HG03442 (cell line): ENCODE data around the gene GPATCH4.
"Not testable (repeated sequence)": the region's sequence is repeated elsewhere in the genome, so short reads cannot be mapped to it uniquely, and the experiment has no call there.

Experiments used
- ATAC-seq: cut with Tn5 transposase; IDR thresholded peaks from one replicate; pipeline ENCODE4 v1.9.1; 2021; ENCODE audit warnings: mild to moderate bottlenecking, moderate library complexity; ENCODE audit not compliant: unreplicated experiment

Gene GPATCH4

GRCh38 chr1:156581661-156582387 is 19.5 kb downstream of the GPATCH4 start:
- ATAC-seq: no peak

DNA sequence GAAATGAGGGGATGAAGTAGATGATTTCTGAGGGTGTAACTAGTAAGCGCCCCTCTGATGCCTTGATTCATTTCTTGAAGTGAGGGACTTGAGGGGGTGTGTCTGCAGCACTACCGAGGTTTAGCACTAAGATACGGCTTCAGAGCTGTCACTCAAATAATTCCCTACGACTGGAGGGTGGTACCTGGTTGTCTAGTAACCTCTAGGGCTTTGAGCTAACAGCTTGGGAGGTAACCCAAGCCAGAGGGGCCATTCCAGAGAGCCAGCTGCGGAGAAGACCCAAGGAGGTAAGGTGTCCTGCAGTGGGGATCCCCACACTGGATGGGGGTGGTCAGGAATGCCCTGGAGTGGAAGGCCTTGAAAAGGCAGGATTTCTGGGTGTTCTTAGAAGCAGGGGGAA is 21.8 kb downstream of the GPATCH4 start, which contains the start of gene TTC24:
Gene TTC24, plus strand, starts transcription at position 252 of the 400 bp plus-strand sequence. CDS start 1,642 bp downstream, outside the sequence.
- ATAC-seq: no peak

- ATAC-seq: no peak
These were observed 23.2 kb downstream of the GPATCH4 start for GRCh38 chr1:156578055-156578454.

- ATAC-seq: no peak
These were observed 23.7 kb downstream of the GPATCH4 start for GRCh38 chr1:156577550-156577949.

DNA sequence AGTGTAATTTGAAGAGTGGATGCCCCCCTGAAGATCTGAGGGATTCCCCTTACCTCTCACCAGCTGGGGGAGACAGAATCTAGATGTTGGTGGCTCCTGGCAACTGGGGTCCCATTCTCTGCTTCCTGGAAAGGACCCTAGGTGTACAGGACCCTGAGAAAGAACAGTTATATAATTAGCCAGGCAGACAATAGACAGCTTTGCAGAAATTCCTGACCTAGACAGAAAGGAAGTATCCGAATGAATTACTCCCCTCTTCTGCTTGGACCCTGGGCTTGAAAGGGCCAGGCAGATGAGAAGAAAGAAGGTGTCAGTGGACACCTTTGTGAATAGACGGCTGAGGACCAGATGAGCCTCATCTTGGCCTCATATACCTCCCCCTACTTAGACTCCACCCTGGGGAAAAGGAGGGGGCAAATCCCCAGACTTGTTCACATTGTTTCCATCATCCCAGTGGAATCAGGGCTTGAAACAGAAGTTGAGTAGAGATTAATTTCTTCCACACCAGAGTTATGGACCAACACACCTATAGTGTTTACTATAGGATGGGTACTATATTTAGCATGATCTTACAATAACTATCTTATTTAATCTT is 27.1 kb downstream of the GPATCH4 start:
- no peak for ATAC-seq

DNA sequence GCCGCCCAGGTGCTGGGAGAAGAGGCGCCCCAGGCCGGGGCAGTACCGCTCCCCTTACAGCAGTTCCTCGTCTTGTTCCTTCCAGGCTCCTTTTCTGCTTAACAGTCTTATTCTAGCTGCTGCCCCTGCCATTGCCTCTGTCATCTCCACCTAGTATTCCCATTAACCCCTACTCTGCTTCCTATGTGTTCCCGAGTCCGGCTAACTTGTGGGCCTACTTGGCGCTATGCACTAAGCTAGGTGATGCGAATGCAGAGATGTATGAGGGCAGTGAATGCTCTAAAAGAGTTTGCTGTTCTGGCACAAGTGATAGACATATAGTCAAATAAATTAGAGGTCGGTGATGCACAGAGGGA is 28.6 kb downstream of the GPATCH4 start:
- no peak for ATAC-seq

- no peak for ATAC-seq
These were observed 29.2 kb downstream of the GPATCH4 start, which contains the start of gene IQGAP3 for GRCh38 chr1:156571919-156572662. TSS of gene IQGAP3 (minus strand) at chr1:156572565. CDS start at chr1:156572529, 36 bp downstream.

GRCh38 chr1:156571261-156571852 is 29.9 kb downstream of the GPATCH4 start:
- ATAC-seq: no peak

DNA sequence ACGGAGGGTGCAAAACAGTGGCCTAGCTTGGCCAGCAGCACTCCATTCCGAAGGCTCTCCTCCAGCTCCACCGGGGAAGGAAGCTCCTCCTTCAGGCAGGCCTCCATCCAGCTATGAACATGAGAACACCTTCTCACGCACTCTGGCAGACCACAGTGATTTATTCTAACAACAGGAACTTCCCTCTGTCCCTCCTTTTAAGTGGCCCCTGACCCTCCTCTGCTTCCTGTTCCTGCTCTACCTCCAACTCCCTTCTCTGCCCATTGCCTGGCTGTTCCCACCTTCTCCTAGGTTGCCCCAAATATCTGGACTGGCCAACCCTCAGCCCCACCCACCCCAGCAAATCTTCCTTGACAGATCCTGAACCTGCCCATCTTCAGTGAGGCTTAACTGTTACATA is 34.8 kb downstream of the GPATCH4 start:
- no peak for ATAC-seq

GRCh38 chr1:156565519-156565918 is 35.8 kb downstream of the GPATCH4 start:
- no peak for ATAC-seq

- no peak for ATAC-seq
These were observed 40.6 kb downstream of the GPATCH4 start for GRCh38 chr1:156560585-156561163.

- ATAC-seq: no peak
These were observed 41.4 kb downstream of the GPATCH4 start for GRCh38 chr1:156559797-156560385.

DNA sequence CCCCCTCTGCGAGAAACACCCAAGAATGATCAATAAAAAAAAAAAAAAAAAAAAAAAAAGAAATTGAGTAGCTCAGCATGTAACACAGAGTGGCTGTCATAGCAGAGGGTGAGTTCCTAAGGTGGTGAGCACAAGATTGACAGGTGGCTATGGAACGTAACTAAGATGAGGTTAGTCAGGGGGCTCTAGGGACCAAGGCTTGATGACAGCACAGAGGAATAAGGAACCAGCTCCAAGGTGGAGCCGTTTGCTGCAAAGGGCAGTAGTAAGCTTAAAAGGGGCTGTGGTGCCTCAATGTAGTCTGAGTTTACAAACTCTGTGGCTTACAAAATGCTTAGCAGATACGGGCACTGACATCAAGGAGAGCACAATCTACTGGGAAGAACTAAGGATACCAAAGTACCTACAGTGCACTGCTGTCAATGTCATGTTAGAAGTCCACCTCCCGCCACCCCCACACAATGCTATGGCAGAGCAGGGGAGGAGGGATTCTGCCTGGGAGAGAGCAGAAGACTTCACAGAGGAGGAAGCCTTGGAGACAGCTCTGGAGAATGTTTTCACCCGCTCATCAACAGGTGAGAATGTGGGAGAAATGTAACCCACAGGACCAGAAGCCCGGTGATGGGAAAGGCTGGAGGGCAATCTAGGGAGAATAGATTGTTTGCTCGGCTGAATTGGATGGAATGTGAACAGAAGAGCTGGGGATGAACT is 42.0 kb downstream of the GPATCH4 start:
- no peak for ATAC-seq

- ATAC-seq: no peak
These were observed 44.9 kb downstream of the GPATCH4 start for GRCh38 chr1:156556354-156556753.

DNA sequence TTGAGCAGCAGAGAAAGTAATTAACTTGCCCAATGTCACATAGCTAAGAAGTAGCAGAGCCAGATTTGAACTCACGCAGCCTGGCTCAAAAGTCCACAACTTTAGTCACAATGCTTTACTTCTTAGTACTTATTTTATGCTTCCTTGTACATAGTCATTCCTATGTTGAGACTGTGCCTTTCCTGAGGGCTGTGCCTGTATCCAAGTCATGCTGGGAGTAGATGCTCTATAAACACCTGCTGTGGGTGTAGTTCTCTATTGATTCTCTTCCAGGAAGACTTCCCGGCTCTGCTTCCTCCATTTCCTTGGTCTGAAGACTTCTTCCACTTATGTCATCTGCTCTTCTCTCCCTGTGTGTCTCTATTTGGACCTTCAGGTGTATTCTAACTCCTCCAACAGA is 45.6 kb downstream of the GPATCH4 start:
- no peak for ATAC-seq

- ATAC-seq: no peak
These were observed 46.3 kb downstream of the GPATCH4 start for GRCh38 chr1:156554971-156555370.

DNA sequence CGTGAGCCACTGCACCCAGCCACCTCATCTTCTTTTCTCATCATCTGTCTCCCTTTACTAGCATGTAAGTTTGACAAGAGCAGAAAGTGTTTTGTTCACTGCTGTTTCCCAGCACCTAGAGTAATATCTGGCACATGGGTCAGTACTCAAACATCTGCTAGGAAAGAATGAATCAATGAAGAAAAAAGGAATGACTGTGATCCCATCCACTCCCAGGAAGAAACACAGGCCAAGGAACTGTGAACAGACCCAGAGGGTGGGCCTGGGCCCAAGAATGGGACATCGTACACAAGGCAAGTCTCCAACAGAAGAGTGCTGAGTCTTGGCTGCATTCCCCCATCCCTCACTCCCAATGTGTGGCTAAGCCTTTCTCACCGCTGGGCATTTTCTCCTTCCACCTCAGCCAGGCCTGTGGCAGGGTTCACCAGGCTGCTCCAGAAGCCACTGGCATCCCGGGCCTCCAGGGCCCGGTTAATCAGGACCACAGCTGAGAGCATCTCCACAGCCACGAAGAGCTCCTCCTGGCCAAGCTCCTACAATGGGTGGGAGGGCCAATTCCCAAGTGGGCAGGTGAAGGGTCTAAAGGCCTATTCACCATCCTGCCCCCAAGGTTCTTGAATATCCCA is 47.3 kb downstream of the GPATCH4 start:
- no peak for ATAC-seq

GRCh38 chr1:156552937-156553336 is 48.3 kb downstream of the GPATCH4 start:
- ATAC-seq: not testable (repeated sequence)

GRCh38 chr1:156552518-156552917 is 48.8 kb downstream of the GPATCH4 start:
- ATAC-seq: no peak

DNA sequence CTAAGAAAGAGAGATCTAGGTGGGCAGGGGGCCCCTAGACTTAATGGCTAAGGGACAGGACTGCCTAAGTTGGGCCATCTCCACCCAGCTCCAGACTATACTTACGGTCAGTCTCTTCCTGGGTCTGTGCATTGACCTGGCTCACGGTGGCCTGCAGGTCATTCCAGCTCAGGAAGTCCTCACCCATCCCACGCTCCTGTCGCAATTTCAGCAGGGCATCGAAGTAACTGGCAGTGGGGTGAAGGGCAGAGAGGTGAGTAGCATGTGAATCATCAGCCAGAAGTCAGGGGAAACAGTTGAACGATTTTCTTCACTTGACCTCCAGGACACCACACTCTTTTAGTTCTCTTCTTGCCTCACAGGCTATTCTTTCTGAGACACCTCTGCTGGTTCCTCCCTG is 49.4 kb downstream of the GPATCH4 start:
- no peak for ATAC-seq
